ENCODE measurements around the gene JAML.

- TF ChIP-seq, protein P1, sequence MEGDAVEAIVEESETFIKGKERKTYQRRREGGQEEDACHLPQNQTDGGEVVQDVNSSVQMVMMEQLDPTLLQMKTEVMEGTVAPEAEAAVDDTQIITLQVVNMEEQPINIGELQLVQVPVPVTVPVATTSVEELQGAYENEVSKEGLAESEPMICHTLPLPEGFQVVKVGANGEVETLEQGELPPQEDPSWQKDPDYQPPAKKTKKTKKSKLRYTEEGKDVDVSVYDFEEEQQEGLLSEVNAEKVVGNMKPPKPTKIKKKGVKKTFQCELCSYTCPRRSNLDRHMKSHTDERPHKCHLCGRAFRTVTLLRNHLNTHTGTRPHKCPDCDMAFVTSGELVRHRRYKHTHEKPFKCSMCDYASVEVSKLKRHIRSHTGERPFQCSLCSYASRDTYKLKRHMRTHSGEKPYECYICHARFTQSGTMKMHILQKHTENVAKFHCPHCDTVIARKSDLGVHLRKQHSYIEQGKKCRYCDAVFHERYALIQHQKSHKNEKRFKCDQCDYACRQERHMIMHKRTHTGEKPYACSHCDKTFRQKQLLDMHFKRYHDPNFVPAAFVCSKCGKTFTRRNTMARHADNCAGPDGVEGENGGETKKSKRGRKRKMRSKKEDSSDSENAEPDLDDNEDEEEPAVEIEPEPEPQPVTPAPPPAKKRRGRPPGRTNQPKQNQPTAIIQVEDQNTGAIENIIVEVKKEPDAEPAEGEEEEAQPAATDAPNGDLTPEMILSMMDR (conservative IDR thresholded peaks at IDR 0.05 in 1 of 2, IDR thresholded peaks at IDR 0.05 in 1 of 2; ENCODE audit: extremely low read depth in 1 of 2, insufficient read depth in 1 of 2, low read depth in 1 of 2, low read length in 2 of 2) = no peak
- TF ChIP-seq EZH2 (IDR thresholded peaks at IDR 0.05; ENCODE audit: borderline replicate concordance, low read length) = no peak
Observed at GRCh38 chr11:118259138-118259537, 34.3 kb upstream of the JAML start.

Data from mammary epithelial cell (primary cell).